ENCODE measurements around the gene ENPP4. TPM values are rescaled to one million over a fixed set of nuclear protein-coding genes. Genes with fewer than 3 reads are reported as not detected.
"Not testable (repeated sequence)": the region's sequence is repeated elsewhere in the genome, so short reads cannot be mapped to it uniquely, and the experiment has no call there.

ENPP4 gene
- total RNA-seq, 1 donor from 2014 or later: 0.26 TPM

- FAIRE-seq: no peak
- no peak for TF ChIP-seq CTCF (IDR thresholded peaks at IDR 0.05; ENCODE audit: insufficient read depth, low read length, severe bottlenecking)
- DNase-seq (ENCODE audit: low read depth): no peak
- Histone ChIP-seq H3K36me3 (ENCODE audit: control insufficient read depth, insufficient read depth, low read length) (no peaks in the 10 kb centered on the region), H3K27me3 (ENCODE audit: control insufficient read depth, insufficient read depth, low read length) (peaks cover 5% of the 10 kb centered on the region), H3K4me3 (ENCODE audit: low read depth, low read length) (no peak overlapping the region)
These were observed 1.3 kb upstream of the ENPP4 start for GRCh38 chr6:46128476-46128875.

- H3K27me3 ChIP-seq (ENCODE audit: control insufficient read depth, insufficient read depth, low read length): peaks cover 5% of the 10 kb centered on the region
- no peaks in the 10 kb centered on the region for H3K36me3 ChIP-seq (ENCODE audit: control insufficient read depth, insufficient read depth, low read length)
- peak; percentile 30 for DNase-seq (ENCODE audit: low read depth)
- FAIRE-seq: no peak
- no peak for TF ChIP-seq CTCF (IDR thresholded peaks at IDR 0.05; ENCODE audit: insufficient read depth, low read length, severe bottlenecking)
- peak overlapping the region; percentile 39 for H3K4me3 ChIP-seq (ENCODE audit: low read depth, low read length)
These were observed 529 bp upstream of the ENPP4 start for GRCh38 chr6:46129291-46129628.

DNA sequence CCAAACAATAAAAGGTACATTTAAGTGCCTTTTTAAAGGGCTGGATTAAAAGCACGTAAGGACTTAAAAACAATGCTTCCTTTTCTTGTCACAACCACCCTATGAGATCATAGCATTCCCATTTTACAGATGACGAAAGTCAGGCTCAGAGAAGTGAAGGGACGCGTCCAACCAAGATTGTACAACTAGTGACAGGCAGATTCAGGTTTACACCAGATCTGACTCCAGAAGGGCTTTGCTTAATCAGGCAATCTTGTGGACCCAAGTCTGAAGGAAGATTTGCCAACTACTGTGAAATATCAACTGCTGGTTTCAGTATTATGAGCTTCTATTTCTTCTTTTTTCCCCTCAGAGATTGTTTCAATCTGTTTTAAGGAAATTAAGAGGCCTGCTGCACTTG is 877 bp downstream of the ENPP4 start:
- Histone ChIP-seq H3K36me3 (ENCODE audit: control insufficient read depth, insufficient read depth, low read length) (no peaks in the 10 kb centered on the region), H3K4me3 (ENCODE audit: low read depth, low read length) (no peak overlapping the region), H3K27me3 (ENCODE audit: control insufficient read depth, insufficient read depth, low read length) (peaks cover 5% of the 10 kb centered on the region)
- FAIRE-seq (no peak), DNase-seq (ENCODE audit: low read depth) (no peak)
- TF ChIP-seq CTCF (IDR thresholded peaks at IDR 0.05; ENCODE audit: insufficient read depth, low read length, severe bottlenecking): no peak

- H3K36me3 ChIP-seq (ENCODE audit: control insufficient read depth, insufficient read depth, low read length); H3K27me3 ChIP-seq (ENCODE audit: control insufficient read depth, insufficient read depth, low read length); FAIRE-seq; DNase-seq (ENCODE audit: low read depth); H3K4me3 ChIP-seq (ENCODE audit: low read depth, low read length): not testable (repeated sequence)
These were observed 1.5 kb downstream of the ENPP4 start for GRCh38 chr6:46131291-46131690.

DNA sequence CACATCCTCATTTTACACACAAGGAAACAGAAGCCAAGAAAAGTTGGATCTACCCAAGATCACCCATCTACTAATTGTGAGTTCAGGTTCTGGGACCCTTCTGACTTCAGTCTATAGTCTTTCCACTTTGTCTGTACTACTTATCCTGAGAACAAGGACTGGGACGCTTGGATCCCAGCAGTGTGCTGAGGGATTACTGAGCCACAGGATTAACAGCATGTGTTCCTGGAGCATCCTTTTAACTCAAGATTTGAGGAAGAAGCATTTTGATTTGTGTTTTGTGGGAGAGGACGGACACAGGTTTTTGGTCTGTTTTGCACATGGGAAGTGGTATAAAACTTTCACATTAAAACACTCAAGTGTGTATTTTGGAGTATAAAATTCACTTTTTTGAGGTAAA is 4.4 kb downstream of the ENPP4 start:
- no peaks in the 10 kb centered on the region for H3K36me3 ChIP-seq (ENCODE audit: control insufficient read depth, insufficient read depth, low read length)
- no peak for TF ChIP-seq CTCF (IDR thresholded peaks at IDR 0.05; ENCODE audit: insufficient read depth, low read length, severe bottlenecking)
- no peaks in the 10 kb centered on the region for H3K27me3 ChIP-seq (ENCODE audit: control insufficient read depth, insufficient read depth, low read length)
- DNase-seq (ENCODE audit: low read depth): no peak
- H3K4me3 ChIP-seq (ENCODE audit: low read depth, low read length): no peak overlapping the region
- no peak for FAIRE-seq

GRCh38 chr6:46135176-46135575 is 5.4 kb downstream of the ENPP4 start:
- Histone ChIP-seq H3K4me3 (ENCODE audit: low read depth, low read length) (no peak overlapping the region), H3K27me3 (ENCODE audit: control insufficient read depth, insufficient read depth, low read length) (no peaks in the 10 kb centered on the region), H3K36me3 (ENCODE audit: control insufficient read depth, insufficient read depth, low read length) (no peaks in the 10 kb centered on the region)
- DNase-seq (ENCODE audit: low read depth) (no peak), FAIRE-seq (no peak)
- no peak for TF ChIP-seq CTCF (IDR thresholded peaks at IDR 0.05; ENCODE audit: insufficient read depth, low read length, severe bottlenecking)

Data from bronchial epithelial cell (primary cell).